H1 (cell line): ENCODE data around the gene MEX3C. TPM values are rescaled to one million over a fixed set of nuclear protein-coding genes. Genes with fewer than 3 reads are reported as not detected.

ENCODE experiments used
- CTCF ChIA-PET: fragments of 300-600 bp; sonication (Branson Sonifier 250); formaldehyde crosslinking; loops from one replicate; lab custom pipeline; 2021; ENCODE audit not compliant: partially characterized antibody; lab: Charles Lee
- POLR2A ChIA-PET: fragments of 300-600 bp; sonication (Branson Sonifier 250); formaldehyde crosslinking; loops from one replicate; lab custom pipeline; 2021; ENCODE audit warnings: inconsistent platforms; ENCODE audit not compliant: partially characterized antibody; lab: Charles Lee
- DNase-seq, 2 experiments: peaks; one replicate each; pipeline versions ENCODE4 v3.0.0 to v3.0.0-alpha.2; 2010 to 2022; ENCODE audit warnings: low spot score in 2 of 2, low read depth in 1 of 2, mixed read lengths in 1 of 2
- FAIRE-seq: peaks from 2 replicates; lab custom pipeline; 2011; peaks lifted over from hg19 to GRCh38; lab: Jason Lieb, UNC
- H2AFZ ChIP-seq: 2 replicates; pipeline ENCODE4 v1.8.1; 2012; ENCODE audit warnings: low read length, inconsistent platforms
- H2AK5ac ChIP-seq: 2 replicates; pipeline ENCODE4 v1.6.1; 2013; ENCODE audit warnings: low read depth, low read length
- H2BK120ac ChIP-seq: replicated peaks from 2 replicates; pipeline ENCODE3; 2013; ENCODE audit warnings: low read depth, low read length, inconsistent platforms
- H2BK12ac ChIP-seq: 2 replicates; pipeline ENCODE4 v1.6.1; 2013; ENCODE audit warnings: low read depth, low read length
- H2BK15ac ChIP-seq: 2 replicates; pipeline ENCODE4 v1.6.1; 2013; ENCODE audit warnings: low read length
- H2BK20ac ChIP-seq: 2 replicates; pipeline ENCODE4 v1.6.1; 2013; ENCODE audit warnings: low read length
- H2BK5ac ChIP-seq: 2 replicates; pipeline ENCODE4 v1.6.1; 2013; ENCODE audit warnings: low read depth, low read length
- H3K14ac ChIP-seq: 2 replicates; pipeline ENCODE4 v1.6.1; 2013; ENCODE audit warnings: inconsistent platforms; ENCODE audit not compliant: insufficient read length
- H3K18ac ChIP-seq: 2 replicates; pipeline ENCODE4 v1.6.1; 2013; ENCODE audit warnings: low read length; ENCODE audit errors: extremely low read depth
- H3K23ac ChIP-seq: 2 replicates; pipeline ENCODE4 v1.6.1; 2013; ENCODE audit warnings: inconsistent platforms; ENCODE audit not compliant: insufficient read length
- H3K23me2 ChIP-seq: 2 replicates; pipeline ENCODE4 v1.6.1; 2013; ENCODE audit warnings: low read depth, low read length
- H3K27ac ChIP-seq: 2 replicates; pipeline ENCODE4 v1.6.1; 2011; ENCODE audit warnings: low read depth, low read length, inconsistent platforms
- H3K27me3 ChIP-seq, 4 experiments: replicated peaks in 1 of 4; 1 replicate in 1 of 4; 2 replicates in 3 of 4; pipeline versions ENCODE4 v1.6.1 to v1.8.1; 2011 to 2013; ENCODE audit warnings: low read length in 3 of 4, mild to moderate bottlenecking in 3 of 4, inconsistent platforms in 2 of 4, mixed read lengths in 2 of 4, moderate library complexity in 1 of 4; ENCODE audit not compliant: control insufficient read depth in 3 of 4, insufficient read depth in 3 of 4; ENCODE audit errors: extremely low read depth in 1 of 4
- H3K36me3 ChIP-seq, 4 experiments: 2 replicates each; pipeline versions ENCODE4 v1.6.1 to v1.8.1; 2011 to 2013; ENCODE audit warnings: mild to moderate bottlenecking in 4 of 4, low read length in 3 of 4, moderate library complexity in 2 of 4, control low read depth in 1 of 4, inconsistent platforms in 1 of 4; ENCODE audit not compliant: insufficient read depth in 4 of 4, control insufficient read depth in 2 of 4
- H3K4ac ChIP-seq: replicated peaks from 2 replicates; pipeline ENCODE3; 2013; ENCODE audit warnings: low read length, low read depth, mixed read lengths, inconsistent platforms; ENCODE audit not compliant: insufficient read length
- H3K4me1 ChIP-seq, 4 experiments: replicated peaks in 1 of 4; 1 replicate in 1 of 4; 2 replicates in 3 of 4; pipeline versions ENCODE4 v1.6.1 to v1.8.1; 2011 to 2013; ENCODE audit warnings: low read length in 3 of 4, inconsistent platforms in 2 of 4, mixed read lengths in 1 of 4; ENCODE audit not compliant: insufficient read depth in 4 of 4, control insufficient read depth in 3 of 4
- H3K4me2 ChIP-seq, 2 experiments: 2 replicates each; pipeline versions ENCODE4 v1.6.1 to v1.8.1; 2011 to 2013; ENCODE audit warnings: low read depth in 2 of 2, low read length in 2 of 2, control low read depth in 1 of 2, inconsistent platforms in 1 of 2, mild to moderate bottlenecking in 1 of 2; ENCODE audit not compliant: insufficient read depth in 1 of 2
- H3K4me3 ChIP-seq, 4 experiments: fragments of 200-600, 300-600 bp in 1 of 4; sonication (generic), shearing (Covaris generic), sonication (Bioruptor Twin) in 1 of 4; 2 replicates each; pipeline versions ENCODE4 v1.5.1 to v1.8.1; 2011 to 2016; ENCODE audit warnings: low read length in 4 of 4, low read depth in 3 of 4, control low read depth in 2 of 4, inconsistent platforms in 2 of 4, mild to moderate bottlenecking in 2 of 4, mixed read lengths in 1 of 4, moderate library complexity in 1 of 4; ENCODE audit not compliant: insufficient read depth in 2 of 4; ENCODE audit errors: extremely low read depth in 1 of 4
- H3K56ac ChIP-seq: replicated peaks from 2 replicates; pipeline ENCODE3; 2013; ENCODE audit warnings: low read depth, mild to moderate bottlenecking, mixed read lengths, low read length, inconsistent platforms; ENCODE audit not compliant: insufficient read length
- H3K79me1 ChIP-seq: 2 replicates; pipeline ENCODE4 v1.6.1; 2013; ENCODE audit warnings: low read depth, low read length, control low read depth
- H3K79me2 ChIP-seq, 2 experiments: 2 replicates each; pipeline versions ENCODE4 v1.6.1 to v1.8.1; 2012 to 2013; ENCODE audit warnings: low read length in 2 of 2, mild to moderate bottlenecking in 2 of 2, inconsistent platforms in 1 of 2; ENCODE audit not compliant: insufficient read depth in 2 of 2, control insufficient read depth in 1 of 2
- H3K9ac ChIP-seq, 4 experiments: replicated peaks in 1 of 4; 1 replicate in 1 of 4; 2 replicates in 3 of 4; pipeline versions ENCODE4 v1.6.1 to v1.8.1; 2011 to 2013; ENCODE audit warnings: low read depth in 3 of 4, low read length in 3 of 4, control low read depth in 2 of 4, mild to moderate bottlenecking in 2 of 4, moderate library complexity in 2 of 4, inconsistent platforms in 1 of 4; ENCODE audit errors: extremely low read depth in 1 of 4
- H3K9me3 ChIP-seq, 2 experiments: 2 replicates each; pipeline versions ENCODE4 v1.6.1 to v1.8.1; 2012 to 2013; ENCODE audit warnings: mild to moderate bottlenecking in 2 of 2, moderate library complexity in 2 of 2, control low read depth in 1 of 2, inconsistent platforms in 1 of 2, low read depth in 1 of 2, low read length in 1 of 2, mixed read lengths in 1 of 2; ENCODE audit not compliant: insufficient read depth in 2 of 2
- H4K20me1 ChIP-seq, 2 experiments: replicated peaks in 1 of 2; 2 replicates each; pipeline versions ENCODE3 to v1.8.1; 2011 to 2013; ENCODE audit warnings: inconsistent platforms in 2 of 2, low read length in 2 of 2, mild to moderate bottlenecking in 1 of 2; ENCODE audit not compliant: insufficient read depth in 2 of 2, control insufficient read depth in 1 of 2
- H4K5ac ChIP-seq: 2 replicates; pipeline ENCODE4 v1.6.1; 2013; ENCODE audit warnings: low read length, low read depth, mixed read lengths, inconsistent platforms; ENCODE audit not compliant: insufficient read length
- H4K8ac ChIP-seq: 2 replicates; pipeline ENCODE4 v1.8.0; 2013; ENCODE audit warnings: mild to moderate bottlenecking, moderate library complexity, low read length, inconsistent platforms; ENCODE audit not compliant: insufficient read depth; ENCODE audit errors: extremely low read depth
- H4K91ac ChIP-seq: replicated peaks from 2 replicates; pipeline ENCODE3; 2013; ENCODE audit warnings: low read length, mixed read lengths, inconsistent platforms; ENCODE audit not compliant: insufficient read length
- EP300 ChIP-seq, 2 experiments: IDR thresholded peaks; 1 replicate in 1 of 2; 2 replicates in 1 of 2; pipeline ENCODE4 v1.6.1; 2011 to 2012; ENCODE audit warnings: low read depth in 2 of 2, low read length in 2 of 2, mild to moderate bottlenecking in 2 of 2, borderline replicate concordance in 1 of 2, inconsistent platforms in 1 of 2, moderate library complexity in 1 of 2
- POLR2A ChIP-seq, 2 experiments: IDR thresholded peaks; 1 replicate in 1 of 2; 2 replicates in 1 of 2; pipeline ENCODE4 v1.6.1; 2011; ENCODE audit warnings: low read depth in 2 of 2, low read length in 2 of 2, mild to moderate bottlenecking in 2 of 2; ENCODE audit errors: control extremely low read depth in 1 of 2
- POLR2AphosphoS5 ChIP-seq: IDR thresholded peaks from 2 replicates; pipeline ENCODE4 v1.6.1; 2011; ENCODE audit warnings: low read depth, low read length
- TBP ChIP-seq: IDR thresholded peaks from 2 replicates; pipeline ENCODE4 v1.6.1; 2011; ENCODE audit warnings: low read depth, low read length, improper control_type of control experiment
- WGBS, 2 experiments: shearing (Covaris generic) in 1 of 2; methylation state at CpG; one replicate each; pipeline versions ENCODE4 v1.1.6 to v1.1.7; 2013 to 2015; ENCODE audit warnings: low lambda C conversion rate in 2 of 2, mixed read lengths in 2 of 2, inconsistent platforms in 1 of 2, low coverage in 1 of 2, missing lambda C conversion rate in 1 of 2; ENCODE audit not compliant: insufficient replicate concordance in 2 of 2, insufficient coverage in 1 of 2, insufficient read length in 1 of 2; ENCODE audit errors: extremely low coverage in 1 of 2, missing lambda C conversion rate in 1 of 2; 5-methylcytosine and 5-hydroxymethylcytosine counted together
- polyA plus RNA-seq, 7 experiments: library from polyadenylated mRNA; depleted of rRNA in 3 of 7; stranded (reverse) in 5 of 7; unstranded in 2 of 7; fragments of >200 nt in 5 of 7; fragments of 200-250 nt in 2 of 7; gene quantifications; 1 replicate in 5 of 7; 2 replicates in 1 of 7; 4 replicates in 1 of 7; pipeline versions ENCODE4 v1.2.1 to v1.2.3, GENCODE V29; 2011 to 2013; ENCODE audit warnings: missing spikeins in 2 of 7, mixed read lengths in 2 of 7
- total RNA-seq: library from RNA; stranded (reverse); fragmentation: NEBNext Ultra II Directional; extraction: Animal tissue kit (Norgen Biotek cat#: 25700); gene quantifications from 2 replicates; pipeline ENCODE4 v1.2.1, GENCODE V29; 2021

The MEX3C gene
- total and polyA plus RNA-seq, 2 of the 8 experiments (the other 6 are each of a cell fraction or from before 2014, with no cell fraction given), result 48.2 to 103 TPM

DNA sequence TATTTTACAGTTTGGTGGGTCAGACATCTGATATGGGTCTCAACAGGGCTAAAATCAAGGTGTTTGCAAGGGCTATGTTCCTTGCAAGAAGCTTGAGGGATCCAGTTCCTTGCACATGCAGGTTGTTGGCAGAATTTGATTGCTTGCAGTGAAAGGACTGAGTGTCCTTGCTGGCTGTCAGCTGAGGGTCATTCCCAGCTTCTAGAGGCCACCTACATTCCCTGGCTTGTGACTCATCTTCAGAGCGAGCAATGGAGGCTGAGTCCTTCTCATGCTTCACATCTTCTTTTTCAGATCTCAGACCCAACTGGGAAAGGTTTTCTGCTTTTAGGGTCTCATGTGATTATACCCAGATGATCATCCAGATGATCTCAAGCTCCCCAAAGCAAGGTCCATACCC lies 12.4 kb downstream of the MEX3C start:
- no peaks in the 10 kb centered on the region for H3K27me3 ChIP-seq
- no peak overlapping the region for H3K27ac ChIP-seq
- no peak overlapping the region for H4K5ac ChIP-seq
- no peak overlapping the region for H3K23ac ChIP-seq
- H4K8ac ChIP-seq, result no peak overlapping the region
- peaks cover 0 to 8% (median 4%) of the 10 kb centered on the region in 4 experiments; a peak in 4 of 7 replicates for H3K4me1 ChIP-seq
- no peak overlapping the region for H3K14ac ChIP-seq
- H2AFZ ChIP-seq, result no peak overlapping the region
- no peak overlapping the region for H3K4me2 ChIP-seq
- H2AK5ac ChIP-seq, result no peak overlapping the region
- H3K9ac ChIP-seq, result no peak overlapping the region
- no peak for FAIRE-seq
- no peak overlapping the region for H2BK5ac ChIP-seq
- WGBS, 2 experiments, result 93% methylated on average over 1 of the region's 1 CpG; no CpG with 5 or more reads in 1 of the 2 experiments
- no peak for TF ChIP-seq EP300 (IDR thresholded peaks at IDR 0.05; ENCODE audit: borderline replicate concordance in 1 of 2, low read depth in 2 of 2, low read length in 2 of 2)
- peak; percentile 46; the same call in 1 of the 2 replicates for TF ChIP-seq POLR2AphosphoS5
- no peak for TF ChIP-seq TBP
- peak in 1 of 2 experiments; percentile 32; a peak in 1 of 3 replicates for TF ChIP-seq POLR2A (IDR thresholded peaks at IDR 0.05; ENCODE audit: control extremely low read depth in 1 of 2, low read depth in 2 of 2, low read length in 2 of 2)
- ChIA-PET CTCF (interaction anchor here (0.6 to 1.5 kb wide), 3 partner anchors 11 to 48 kb away, joined by 3 to 4 read pairs (median 4); no protein-coding TSS in a partner anchor), POLR2A (interaction anchor here (13.1 kb wide), 1 partner anchor 10 kb away, joined by 128 read pairs; the partner anchor contains the start of gene MEX3C)
- no peak overlapping the region for H3K18ac ChIP-seq
- H3K4ac ChIP-seq, result no peak overlapping the region
- no peak overlapping the region for H3K56ac ChIP-seq
- H2BK12ac ChIP-seq, result no peak overlapping the region
- peaks cover 5 to 28% (median 16%) of the 10 kb centered on the region in 4 experiments; a peak in 7 of 8 replicates for H3K36me3 ChIP-seq
- no peak overlapping the region for H4K91ac ChIP-seq
- no peak for DNase-seq
- H3K79me2 ChIP-seq, result peaks cover 44 to 100% of the 10 kb centered on the region in 2 experiments
- 0 out of 2 replicates have a peak overlapping the region, but pooled peaks have one; percentile 9 for H2BK20ac ChIP-seq
- H2BK15ac ChIP-seq, result no peak overlapping the region
- H3K23me2 ChIP-seq, result no peaks in the 10 kb centered on the region
- H3K9me3 ChIP-seq, result no peaks in the 10 kb centered on the region
- H2BK120ac ChIP-seq, result no peak overlapping the region
- H3K4me3 ChIP-seq, result no peak overlapping the region
- H3K79me1 ChIP-seq, result peaks cover 10% of the 10 kb centered on the region
- H4K20me1 ChIP-seq, result peaks cover 21 to 23% of the 10 kb centered on the region in 2 experiments
